MM.1S (cell line): ENCODE data around the gene RPS6KA6.

Experiments used
- DNase-seq: peaks from one replicate; pipeline ENCODE4 v3.0.0-alpha.2; 2015
- H2AFZ ChIP-seq: fragments of 300-600 bp; sonication (generic); 2 replicates; pipeline ENCODE4 v1.6.0; 2016; ENCODE audit warnings: antibody characterized with exemption, low read length
- H3F3A ChIP-seq: fragments of 300-600 bp; sonication (generic); 2 replicates; pipeline ENCODE4 v1.6.1; 2016; ENCODE audit warnings: mild to moderate bottlenecking, antibody characterized with exemption, low read length, moderate library complexity, mixed read lengths; ENCODE audit not compliant: insufficient read depth
- H3K27ac ChIP-seq: fragments of 300-600 bp; sonication (generic); 2 replicates; pipeline ENCODE4 v1.5.1; 2016; ENCODE audit warnings: mild to moderate bottlenecking, low read length
- H3K27me3 ChIP-seq: fragments of 300-600 bp; sonication (generic); replicated peaks from 2 replicates; pipeline ENCODE4 v1.6.0; 2016; ENCODE audit warnings: low read length; ENCODE audit not compliant: insufficient read depth
- H3K36me3 ChIP-seq: fragments of 300-600 bp; sonication (generic); replicated peaks from 2 replicates; pipeline ENCODE4 v1.6.1; 2016; ENCODE audit warnings: mild to moderate bottlenecking, low read length, mixed read lengths; ENCODE audit not compliant: insufficient read depth
- H3K4me1 ChIP-seq: fragments of 300-600 bp; sonication (generic); 2 replicates; pipeline ENCODE4 v1.6.1; 2016; ENCODE audit warnings: low read length, mixed read lengths
- H3K4me2 ChIP-seq: fragments of 300-600 bp; sonication (generic); 2 replicates; pipeline ENCODE4 v1.6.0; 2016; ENCODE audit warnings: low read depth, low read length
- H3K4me3 ChIP-seq: fragments of 300-600 bp; sonication (generic); 2 replicates; pipeline ENCODE4 v1.5.1; 2016; ENCODE audit warnings: low read length, mixed read lengths
- H3K79me2 ChIP-seq: fragments of 300-600 bp; sonication (generic); 2 replicates; pipeline ENCODE4 v1.6.1; 2016; ENCODE audit warnings: mixed run types, low read length, mixed read lengths
- H3K9ac ChIP-seq: fragments of 300-600 bp; sonication (generic); 2 replicates; pipeline ENCODE4 v1.6.1; 2016; ENCODE audit warnings: low read length, mixed read lengths
- H3K9me2 ChIP-seq: fragments of 300-600 bp; sonication (generic); replicated peaks from 2 replicates; pipeline ENCODE4 v1.6.1; 2016; ENCODE audit warnings: mild to moderate bottlenecking, low read length, mixed read lengths; ENCODE audit not compliant: insufficient read depth
- H3K9me3 ChIP-seq: fragments of 300-600 bp; sonication (generic); replicated peaks from 2 replicates; pipeline ENCODE4 v1.6.1; 2016; ENCODE audit warnings: mild to moderate bottlenecking, low read length, mixed read lengths; ENCODE audit not compliant: insufficient read depth
- H4K20me1 ChIP-seq: fragments of 300-600 bp; sonication (generic); 2 replicates; pipeline ENCODE4 v1.6.1; 2016; ENCODE audit warnings: mild to moderate bottlenecking, low read length, moderate library complexity, mixed read lengths; ENCODE audit not compliant: insufficient read depth
- CTCF ChIP-seq: fragments of 300-600 bp; sonication (generic); IDR thresholded peaks from 2 replicates; pipeline ENCODE4 v1.5.1; 2016; ENCODE audit warnings: antibody characterized with exemption, low read length, mixed read lengths
- EZH2 ChIP-seq: fragments of 300-600 bp; sonication (generic); optimal IDR thresholded peaks from 2 replicates; pipeline ENCODE3; 2017; ENCODE audit warnings: low read depth, mild to moderate bottlenecking, antibody characterized with exemption, low read length, mixed read lengths
- EZH2phosphoT487 ChIP-seq: fragments of 300-600 bp; sonication (generic); IDR thresholded peaks from 2 replicates; pipeline ENCODE4 v1.6.1; 2018; ENCODE audit warnings: antibody characterized with exemption, low read length

The RPS6KA6 gene

DNA sequence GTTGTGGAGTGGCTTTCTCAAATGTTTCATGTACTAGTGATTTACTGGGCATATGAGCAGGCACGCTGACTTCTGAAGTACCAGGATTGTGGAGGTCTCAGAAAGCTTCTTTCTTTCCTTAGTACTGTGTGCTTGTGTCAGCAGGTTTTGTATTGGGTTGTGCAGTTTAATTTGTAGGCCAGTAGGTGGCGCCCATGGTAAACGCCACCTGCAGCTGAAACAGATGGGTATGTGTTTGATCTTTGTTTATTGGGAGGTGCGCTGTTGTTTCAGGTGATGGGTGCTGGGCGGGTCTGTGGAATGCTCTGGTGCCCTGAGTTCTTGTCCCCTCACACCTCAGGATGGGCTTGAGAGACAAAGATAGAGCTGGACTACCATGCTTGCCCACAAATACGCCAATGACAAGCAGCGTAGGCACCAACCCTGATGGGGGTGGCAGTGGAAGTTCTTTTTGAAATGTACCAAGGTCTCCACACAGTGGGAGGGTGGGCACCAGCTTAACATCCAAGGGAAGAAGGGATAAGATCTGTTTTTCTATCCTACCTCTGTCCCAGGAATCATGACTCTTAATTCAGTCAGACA lies 141.5 kb downstream of the RPS6KA6 start:
- Histone ChIP-seq H3F3A (no peaks in the 10 kb centered on the region), H2AFZ (peak overlapping the region; percentile 82), H3K27me3 (no peaks in the 10 kb centered on the region), H3K4me1 (no peaks in the 10 kb centered on the region), H3K9me3 (no peaks in the 10 kb centered on the region), H3K79me2 (no peaks in the 10 kb centered on the region), H3K36me3 (no peaks in the 10 kb centered on the region), H3K4me3 (0 out of 2 replicates have a peak overlapping the region, but pooled peaks have one; percentile 29), H3K9me2 (no peaks in the 10 kb centered on the region), H3K4me2 (peak overlapping the region; percentile 72), H4K20me1 (no peaks in the 10 kb centered on the region), H3K9ac (no peak overlapping the region), H3K27ac (no peak overlapping the region)
- DNase-seq, result peak; percentile 63
- TF ChIP-seq EZH2phosphoT487, result no peak
- TF ChIP-seq EZH2, result no peak
- peak; percentile 85 for TF ChIP-seq CTCF

GRCh38 chrX:84044051-84044450 lies 143.9 kb downstream of the RPS6KA6 start:
- Histone ChIP-seq H3K4me2 (no peak overlapping the region), H2AFZ (no peak overlapping the region), H3K4me3 (no peak overlapping the region), H3K4me1 (no peaks in the 10 kb centered on the region), H3K36me3 (no peaks in the 10 kb centered on the region), H4K20me1 (no peaks in the 10 kb centered on the region), H3K9me3 (no peaks in the 10 kb centered on the region), H3K27ac (no peak overlapping the region), H3F3A (no peaks in the 10 kb centered on the region), H3K9me2 (no peaks in the 10 kb centered on the region), H3K79me2 (no peaks in the 10 kb centered on the region), H3K9ac (no peak overlapping the region), H3K27me3 (no peaks in the 10 kb centered on the region)
- DNase-seq, result no peak
- TF ChIP-seq CTCF, result no peak
- no peak for TF ChIP-seq EZH2
- no peak for TF ChIP-seq EZH2phosphoT487
